ENCODE data around the gene SFSWAP. TPM values are rescaled to one million over a fixed set of nuclear protein-coding genes. Genes with fewer than 3 reads are reported as not detected.

The SFSWAP gene
- total RNA-seq, 1 experiment from 2014 or later = 48.1 TPM

GRCh38 chr12:131835616-131836171 is 124.8 kb downstream of the SFSWAP start:
- H2AFZ ChIP-seq (ENCODE audit: low read length) = no peak overlapping the region
- no peaks in the 10 kb centered on the region; the same call in 1 of the 2 replicates for H3K27me3 ChIP-seq (ENCODE audit: insufficient read depth, low read length)
- H3K4me3 Mint-ChIP-seq = no peak overlapping the region
- H2BK120ac ChIP-seq (ENCODE audit: low read depth, low read length, poor library complexity, severe bottlenecking) = no peak overlapping the region
- no peak overlapping the region for H3K14ac ChIP-seq (ENCODE audit: insufficient read depth, low read length)
- H3K36me3 Mint-ChIP-seq (ENCODE audit: insufficient read depth in 1 of 3, low read depth in 3 of 3) = peaks cover 0 to 7% (median 2%) of the 10 kb centered on the region in 3 experiments; a peak in 2 of 7 replicates
- H2BK20ac ChIP-seq (ENCODE audit: low read depth, low read length, poor library complexity, severe bottlenecking) = no peak overlapping the region
- TF ChIP-seq CTCF (conservative IDR thresholded peaks at IDR 0.05) = no peak
- H4K91ac ChIP-seq (ENCODE audit: insufficient read length, low read depth, low read length) = no peak overlapping the region
- DNase-seq = no peak
- no peaks in the 10 kb centered on the region for H3K4me1 ChIP-seq (ENCODE audit: insufficient read depth, low read length)
- H3K56ac ChIP-seq (ENCODE audit: insufficient read length, low read depth, low read length) = no peak overlapping the region
- H3K79me2 ChIP-seq (ENCODE audit: insufficient read depth, low read length) = no peaks in the 10 kb centered on the region
- H4K8ac ChIP-seq (replicated peaks; ENCODE audit: insufficient read length, low read depth, low read length) = no peak overlapping the region
- H3K9me3 ChIP-seq (ENCODE audit: control insufficient read depth, low read depth, low read length) = no peaks in the 10 kb centered on the region
- H2BK12ac ChIP-seq (ENCODE audit: insufficient read length, low read depth, low read length) = no peak overlapping the region
- no peak overlapping the region for H2BK15ac ChIP-seq (ENCODE audit: low read depth, low read length)
- H3K9me3 Mint-ChIP-seq = no peaks in the 10 kb centered on the region
- no peaks in the 10 kb centered on the region for H3K79me1 ChIP-seq (ENCODE audit: insufficient read depth, low read depth, low read length, poor library complexity, severe bottlenecking)
- H3K18ac ChIP-seq (ENCODE audit: insufficient read length, low read depth, low read length) = no peak overlapping the region
- H3K27ac Mint-ChIP-seq = peak overlapping the region in 1 of 3 experiments; percentile 74; a peak in 1 of 7 replicates
- peaks cover 0 to 18% of the 10 kb centered on the region in 2 experiments; a peak in 2 of 4 replicates for H3K4me1 Mint-ChIP-seq
- no peak overlapping the region for H2AK5ac ChIP-seq (ENCODE audit: insufficient read length, low read length)
- H2BK5ac ChIP-seq (ENCODE audit: insufficient read length, low read length) = no peak overlapping the region
- H3K27ac ChIP-seq (ENCODE audit: insufficient read length, low read depth, low read length) = no peak overlapping the region
- no peak overlapping the region for H4K5ac ChIP-seq (ENCODE audit: insufficient read length, low read depth, low read length)
- no peak overlapping the region for H3T11ph ChIP-seq (ENCODE audit: low read length)
- no peak overlapping the region for H3K23ac ChIP-seq (ENCODE audit: insufficient read length, low read depth, low read length)
- H3K23me2 ChIP-seq (ENCODE audit: insufficient read length, low read depth, low read length, poor library complexity, severe bottlenecking) = peaks cover 3% of the 10 kb centered on the region
- peaks cover 16% of the 10 kb centered on the region for H3K27me3 Mint-ChIP-seq (ENCODE audit: low read depth)
- no peak overlapping the region for H3K4ac ChIP-seq (ENCODE audit: low read depth, low read length)
- H3K4me2 ChIP-seq (ENCODE audit: insufficient read depth, insufficient read length, low read length) = no peak overlapping the region
- no peaks in the 10 kb centered on the region for H4K20me1 ChIP-seq (ENCODE audit: control insufficient read depth, insufficient read depth, insufficient read length)
- WGBS (ENCODE audit: extremely low coverage, insufficient read length, low lambda C conversion rate) = no CpG with 5 or more reads among the region's 7 CpGs
- H3K9ac ChIP-seq (ENCODE audit: extremely low read depth, insufficient read length, low read length) = no peak overlapping the region

All from H9 (cell line).